Measurements from ENCODE around the gene C12orf57. TPM values are rescaled to one million over a fixed set of nuclear protein-coding genes. Genes with fewer than 3 reads are reported as not detected.

The C12orf57 gene
- total and polyA plus RNA-seq, 2 of the 13 experiments (the other 11 are each of a cell fraction or from before 2014, with no cell fraction given), result 84.0 to 287 TPM

DNA sequence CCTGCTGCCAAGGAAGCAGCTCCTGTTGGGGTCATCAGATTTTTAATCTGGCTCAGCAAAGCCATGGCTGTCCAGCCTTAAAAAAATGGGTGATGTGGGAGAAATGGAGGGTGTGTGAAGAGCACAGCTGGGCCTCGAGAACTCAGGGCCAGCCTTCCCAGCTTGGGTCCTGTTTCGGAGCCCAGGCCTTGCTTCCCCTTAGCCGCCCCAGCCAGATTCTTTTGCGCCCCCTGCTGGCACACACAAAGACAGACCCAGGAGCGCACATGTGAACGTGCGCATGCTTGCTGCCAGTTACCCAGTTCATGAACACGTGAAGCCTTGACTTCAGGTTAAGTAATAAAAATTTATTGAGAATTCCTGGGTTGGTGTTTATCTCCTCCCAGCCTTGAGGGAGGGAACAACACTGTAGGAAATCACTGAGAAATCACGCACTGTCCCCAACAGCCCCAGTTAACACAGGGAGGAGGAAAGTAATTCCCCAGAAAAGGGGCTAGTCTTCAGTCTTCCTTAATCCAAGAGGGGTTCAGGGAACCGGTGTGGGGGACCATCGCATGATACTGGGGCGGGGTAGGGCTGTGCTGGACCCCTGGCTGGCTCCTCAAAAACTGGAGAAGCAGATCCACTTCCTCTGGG, 21.3 kb downstream of the C12orf57 start (continued):
- no peak for TF ChIP-seq ZFP36L1 (CRISPR knock-in tag; IDR thresholded peaks at IDR 0.05)
- TF ChIP-seq, protein P1, sequence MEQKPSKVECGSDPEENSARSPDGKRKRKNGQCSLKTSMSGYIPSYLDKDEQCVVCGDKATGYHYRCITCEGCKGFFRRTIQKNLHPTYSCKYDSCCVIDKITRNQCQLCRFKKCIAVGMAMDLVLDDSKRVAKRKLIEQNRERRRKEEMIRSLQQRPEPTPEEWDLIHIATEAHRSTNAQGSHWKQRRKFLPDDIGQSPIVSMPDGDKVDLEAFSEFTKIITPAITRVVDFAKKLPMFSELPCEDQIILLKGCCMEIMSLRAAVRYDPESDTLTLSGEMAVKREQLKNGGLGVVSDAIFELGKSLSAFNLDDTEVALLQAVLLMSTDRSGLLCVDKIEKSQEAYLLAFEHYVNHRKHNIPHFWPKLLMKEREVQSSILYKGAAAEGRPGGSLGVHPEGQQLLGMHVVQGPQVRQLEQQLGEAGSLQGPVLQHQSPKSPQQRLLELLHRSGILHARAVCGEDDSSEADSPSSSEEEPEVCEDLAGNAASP (CRISPR knock-in tag; IDR thresholded peaks at IDR 0.05; ENCODE audit: borderline replicate concordance), result no peak
- TF ChIP-seq ZNF768 (CRISPR knock-in tag; IDR thresholded peaks at IDR 0.05), result no peak
- no peak for TF ChIP-seq ZNF543 (CRISPR knock-in tag; IDR thresholded peaks at IDR 0.05)
- TF ChIP-seq DPF2 (CRISPR knock-in tag; IDR thresholded peaks at IDR 0.05; ENCODE audit: borderline replicate concordance, low read depth), result no peak
- no peak for TF ChIP-seq ZFP90 (CRISPR knock-in tag; IDR thresholded peaks at IDR 0.05; ENCODE audit: borderline replicate concordance)
- TF ChIP-seq SMARCE1 (IDR thresholded peaks at IDR 0.05; ENCODE audit: borderline replicate concordance), result no peak
- no peak for TF ChIP-seq ZBTB8A (CRISPR knock-in tag; IDR thresholded peaks at IDR 0.05; ENCODE audit: borderline replicate concordance, low read depth)
- TF ChIP-seq ZNF136 (CRISPR knock-in tag; IDR thresholded peaks at IDR 0.05; ENCODE audit: low read depth), result no peak
- no peak for TF ChIP-seq RFX3 (CRISPR knock-in tag; IDR thresholded peaks at IDR 0.05)
- no peak for TF ChIP-seq ZNF431 (CRISPR knock-in tag; IDR thresholded peaks at IDR 0.05; ENCODE audit: borderline replicate concordance, low read depth)
- no peak for TF ChIP-seq HNF4G (IDR thresholded peaks at IDR 0.05; ENCODE audit: borderline replicate concordance, low read depth, low read length)
- TF ChIP-seq HNF4G (CRISPR knock-in tag; IDR thresholded peaks at IDR 0.05; ENCODE audit: borderline replicate concordance, low read depth), result no peak
- TF ChIP-seq ZNF766 (CRISPR knock-in tag; IDR thresholded peaks at IDR 0.05; ENCODE audit: borderline replicate concordance), result no peak
- TF ChIP-seq PCBP1 (IDR thresholded peaks at IDR 0.05; ENCODE audit: borderline replicate concordance, low read depth, low read length), result no peak
- no peak for TF ChIP-seq ZNF782 (CRISPR knock-in tag; IDR thresholded peaks at IDR 0.05; ENCODE audit: borderline replicate concordance)
- no peak for TF ChIP-seq SMYD3 (CRISPR knock-in tag; IDR thresholded peaks at IDR 0.05)
- no peak for TF ChIP-seq ZNF644 (CRISPR knock-in tag; IDR thresholded peaks at IDR 0.05; ENCODE audit: low read depth)
- no peak for TF ChIP-seq SRSF9 (IDR thresholded peaks at IDR 0.05; ENCODE audit: borderline replicate concordance, insufficient read depth, low read depth, low read length, poor library complexity, severe bottlenecking)
- TF ChIP-seq ZNF124 (CRISPR knock-in tag; IDR thresholded peaks at IDR 0.05), result 0 out of 2 replicates have a peak, but pooled peaks have one; percentile 24
- TF ChIP-seq, protein P2, sequence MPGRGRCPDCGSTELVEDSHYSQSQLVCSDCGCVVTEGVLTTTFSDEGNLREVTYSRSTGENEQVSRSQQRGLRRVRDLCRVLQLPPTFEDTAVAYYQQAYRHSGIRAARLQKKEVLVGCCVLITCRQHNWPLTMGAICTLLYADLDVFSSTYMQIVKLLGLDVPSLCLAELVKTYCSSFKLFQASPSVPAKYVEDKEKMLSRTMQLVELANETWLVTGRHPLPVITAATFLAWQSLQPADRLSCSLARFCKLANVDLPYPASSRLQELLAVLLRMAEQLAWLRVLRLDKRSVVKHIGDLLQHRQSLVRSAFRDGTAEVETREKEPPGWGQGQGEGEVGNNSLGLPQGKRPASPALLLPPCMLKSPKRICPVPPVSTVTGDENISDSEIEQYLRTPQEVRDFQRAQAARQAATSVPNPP (CRISPR knock-in tag; IDR thresholded peaks at IDR 0.05), result no peak
- TF ChIP-seq ZNF234 (CRISPR knock-in tag; conservative IDR thresholded peaks at IDR 0.05), result no peak
- TF ChIP-seq, protein P3, sequence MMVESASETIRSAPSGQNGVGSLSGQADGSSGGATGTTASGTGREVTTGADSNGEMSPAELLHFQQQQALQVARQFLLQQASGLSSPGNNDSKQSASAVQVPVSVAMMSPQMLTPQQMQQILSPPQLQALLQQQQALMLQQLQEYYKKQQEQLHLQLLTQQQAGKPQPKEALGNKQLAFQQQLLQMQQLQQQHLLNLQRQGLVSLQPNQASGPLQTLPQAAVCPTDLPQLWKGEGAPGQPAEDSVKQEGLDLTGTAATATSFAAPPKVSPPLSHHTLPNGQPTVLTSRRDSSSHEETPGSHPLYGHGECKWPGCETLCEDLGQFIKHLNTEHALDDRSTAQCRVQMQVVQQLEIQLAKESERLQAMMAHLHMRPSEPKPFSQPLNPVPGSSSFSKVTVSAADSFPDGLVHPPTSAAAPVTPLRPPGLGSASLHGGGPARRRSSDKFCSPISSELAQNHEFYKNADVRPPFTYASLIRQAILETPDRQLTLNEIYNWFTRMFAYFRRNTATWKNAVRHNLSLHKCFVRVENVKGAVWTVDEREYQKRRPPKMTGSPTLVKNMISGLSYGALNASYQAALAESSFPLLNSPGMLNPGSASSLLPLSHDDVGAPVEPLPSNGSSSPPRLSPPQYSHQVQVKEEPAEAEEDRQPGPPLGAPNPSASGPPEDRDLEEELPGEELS (CRISPR knock-in tag; IDR thresholded peaks at IDR 0.05), result no peak
- no peak for TF ChIP-seq ZFYVE20 (CRISPR knock-in tag; IDR thresholded peaks at IDR 0.05; ENCODE audit: borderline replicate concordance, low read depth)
- TF ChIP-seq FOXP1 (IDR thresholded peaks at IDR 0.05), result no peak
- TF ChIP-seq FOXP1 (CRISPR knock-in tag; IDR thresholded peaks at IDR 0.05), result no peak
